Brain pericyte (primary cell): ENCODE data around the gene GDF15.

Experiments
- DNase-seq: peaks from one replicate; pipeline ENCODE4 v3.0.0-alpha.2; 2012; ENCODE audit warnings: low read depth, low spot score

The GDF15 gene

GRCh38 chr19:18430417-18431144 lies 44.6 kb downstream of the GDF15 start:
- DNase-seq = no peak

GRCh38 chr19:18431351-18432197 lies 45.6 kb downstream of the GDF15 start:
- DNase-seq = no peak

- DNase-seq = no peak
Measured at GRCh38 chr19:18432275-18433014, 46.5 kb downstream of the GDF15 start.

- DNase-seq = no peak
Measured at GRCh38 chr19:18433015-18433691, 47.2 kb downstream of the GDF15 start.

- DNase-seq = no peak
Measured at GRCh38 chr19:18433735-18434398, 47.9 kb downstream of the GDF15 start.

- no peak for DNase-seq
Measured at GRCh38 chr19:18434411-18435175, 48.6 kb downstream of the GDF15 start.

- no peak for DNase-seq
Measured at GRCh38 chr19:18435178-18435841, 49.4 kb downstream of the GDF15 start.

- DNase-seq = no peak
Measured at GRCh38 chr19:18435842-18436670, 50.1 kb downstream of the GDF15 start.

GRCh38 chr19:18436671-18437490 lies 50.9 kb downstream of the GDF15 start:
- no peak for DNase-seq

GRCh38 chr19:18437491-18438330 lies 51.8 kb downstream of the GDF15 start, which contains the start of gene ISYNA1:
TSS of gene ISYNA1 (minus strand) at chr19:18438133. CDS start at chr19:18437979, 154 bp downstream.
- DNase-seq = no peak

- DNase-seq = no peak
Measured at GRCh38 chr19:18438331-18439024, 52.5 kb downstream of the GDF15 start.
